Measurements from ENCODE around the gene ANKRD45.
"Not testable (repeated sequence)": the region's sequence is repeated elsewhere in the genome, so short reads cannot be mapped to it uniquely, and the experiment has no call there.

ANKRD45 gene

DNA sequence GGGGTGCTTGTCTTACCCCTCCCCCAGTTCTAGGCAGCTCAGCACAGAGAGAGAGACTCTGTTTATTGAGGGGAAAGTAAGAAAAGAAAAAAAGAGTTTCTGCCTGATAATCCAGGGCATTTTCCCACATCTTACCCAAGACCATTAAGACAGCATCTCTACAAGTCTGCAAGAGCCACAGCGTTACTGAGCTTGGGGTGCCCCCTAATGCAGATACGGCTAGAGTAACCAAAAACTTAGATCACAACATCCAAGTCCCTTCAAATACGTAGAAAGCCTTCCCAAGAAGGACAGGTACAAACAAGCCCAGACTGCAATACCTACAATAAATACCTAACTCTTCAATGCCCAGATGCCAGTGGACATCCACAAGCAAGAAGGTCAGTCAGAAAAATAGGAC is 40.8 kb downstream of the ANKRD45 start:
- ATAC-seq (ENCODE audit: low read depth) (no peak), DNase-seq (ENCODE audit: low spot score in 2 of 2) (no peak)
- Mint-ChIP-seq H3K4me3 (no peak overlapping the region), H3K4me1 (no peaks in the 10 kb centered on the region), H3K9me3 (no peaks in the 10 kb centered on the region), H3K27ac (no peak overlapping the region), H3K27me3 (peaks cover 10% of the 10 kb centered on the region), H3K36me3 (no peaks in the 10 kb centered on the region)

- H3K36me3 Mint-ChIP-seq, result peaks cover 3% of the 10 kb centered on the region
- peaks cover 1% of the 10 kb centered on the region for H3K9me3 Mint-ChIP-seq
- H3K27ac Mint-ChIP-seq, result no peak overlapping the region
- H3K4me1 Mint-ChIP-seq, result no peaks in the 10 kb centered on the region
- no peak overlapping the region for H3K4me3 Mint-ChIP-seq
- no peak for ATAC-seq (ENCODE audit: low read depth)
- peaks cover 9% of the 10 kb centered on the region for H3K27me3 Mint-ChIP-seq
- no peak for DNase-seq (ENCODE audit: low spot score in 2 of 2)
Observed at GRCh38 chr1:173627269-173627668, 42.4 kb downstream of the ANKRD45 start.

DNA sequence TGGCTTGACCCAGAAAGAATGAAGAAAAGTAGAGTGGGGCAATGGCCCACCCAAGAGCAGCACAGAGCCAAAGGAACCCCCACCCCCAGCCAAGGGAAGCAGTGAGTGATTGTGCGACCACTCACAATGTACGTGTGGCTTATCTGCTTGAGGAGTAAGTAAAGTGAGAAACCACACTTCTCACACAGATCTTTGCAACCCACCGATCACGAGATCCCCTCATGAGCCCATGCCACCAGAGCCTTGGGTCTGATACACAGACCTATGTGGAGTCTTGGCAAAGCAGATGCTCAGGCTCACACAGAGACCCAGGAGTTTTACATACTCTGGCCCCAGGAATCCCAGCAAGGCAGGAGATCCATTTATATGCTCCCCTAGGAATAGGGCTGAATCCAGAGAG is 52.8 kb downstream of the ANKRD45 start:
- no peak for ATAC-seq (ENCODE audit: low read depth)
- no peak for DNase-seq (ENCODE audit: low spot score in 2 of 2)
- H3K4me3 Mint-ChIP-seq, result no peak overlapping the region
- H3K4me1 Mint-ChIP-seq, result peaks cover 2% of the 10 kb centered on the region
- peaks cover 17% of the 10 kb centered on the region for H3K27me3 Mint-ChIP-seq
- H3K9me3 Mint-ChIP-seq, result peaks cover 24% of the 10 kb centered on the region
- H3K27ac Mint-ChIP-seq, result no peak overlapping the region
- H3K36me3 Mint-ChIP-seq, result peaks cover 18% of the 10 kb centered on the region

DNA sequence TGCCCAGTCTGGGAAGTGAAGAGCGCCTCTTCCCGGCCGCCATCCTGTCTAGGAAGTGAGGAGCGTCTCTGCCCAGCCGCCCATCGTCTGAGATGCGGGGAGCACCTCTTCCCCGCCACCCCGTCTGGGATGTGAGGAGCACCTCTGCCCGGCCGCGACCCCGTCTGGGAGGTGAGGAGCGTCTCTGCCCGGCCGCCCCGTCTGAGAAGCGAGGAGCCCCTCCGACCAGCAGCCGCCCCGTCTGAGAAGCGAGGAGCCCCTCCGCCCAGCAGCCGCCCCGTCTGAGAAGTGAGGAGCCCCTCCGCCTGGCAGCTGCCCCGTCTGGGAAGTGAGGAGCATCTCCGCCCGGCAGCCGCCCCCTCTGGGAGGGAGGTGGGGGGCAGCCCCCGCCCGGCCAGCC is 56.6 kb downstream of the ANKRD45 start:
- H3K4me1 Mint-ChIP-seq; H3K27me3 Mint-ChIP-seq; H3K36me3 Mint-ChIP-seq; H3K9me3 Mint-ChIP-seq; ATAC-seq (ENCODE audit: low read depth); DNase-seq (ENCODE audit: low spot score in 2 of 2); H3K27ac Mint-ChIP-seq; H3K4me3 Mint-ChIP-seq: not testable (repeated sequence)

DNA sequence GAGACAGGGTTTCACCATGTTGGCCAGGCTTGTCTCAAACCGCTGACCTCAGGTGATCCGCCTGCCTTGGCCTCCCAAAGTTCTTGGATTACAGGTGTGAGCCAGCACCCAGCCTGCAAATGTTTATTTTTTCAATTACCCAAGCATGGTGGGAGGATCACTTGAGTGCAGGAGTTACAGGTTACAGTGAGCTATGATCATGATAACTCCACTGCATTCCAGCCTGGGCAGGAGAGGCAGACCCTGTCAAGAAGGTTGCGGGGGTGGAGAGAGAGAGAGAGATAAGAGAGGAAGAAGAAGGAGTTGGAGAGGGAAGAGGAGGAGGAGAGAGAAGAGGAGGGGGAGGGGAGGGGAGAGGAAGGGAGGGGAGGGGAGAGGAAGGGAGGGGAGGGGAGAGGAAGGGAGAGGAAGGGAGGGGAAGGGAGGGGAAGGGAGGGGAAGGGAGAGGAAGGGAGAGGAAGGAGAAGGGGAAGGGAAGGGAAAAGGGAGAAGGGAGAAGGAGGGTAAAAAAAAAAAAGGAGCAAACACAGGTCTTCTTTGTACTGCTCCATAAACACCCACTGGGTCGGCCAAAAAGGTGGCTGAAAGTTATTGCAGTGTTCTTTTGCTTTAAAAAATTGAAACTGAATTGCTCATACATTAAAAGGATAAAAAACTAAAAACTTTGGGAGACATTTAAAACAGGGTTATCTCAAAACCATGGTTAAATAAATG is 61.0 kb downstream of the ANKRD45 start:
- Mint-ChIP-seq H3K9me3 (peaks cover 4% of the 10 kb centered on the region), H3K36me3 (peaks cover 5% of the 10 kb centered on the region), H3K4me1 (peaks cover 2% of the 10 kb centered on the region), H3K27me3 (peaks cover 12% of the 10 kb centered on the region), H3K4me3 (no peak overlapping the region), H3K27ac (no peak overlapping the region)
- DNase-seq (ENCODE audit: low spot score in 2 of 2) (no peak), ATAC-seq (ENCODE audit: low read depth) (no peak)

- no peak within 1 kb of the TSS for H3K4me3 Mint-ChIP-seq
- H3K9me3 Mint-ChIP-seq, result no peaks in the 10 kb centered on the region
- H3K4me1 Mint-ChIP-seq, result peaks cover 5% of the 10 kb centered on the region
- no peak for DNase-seq (ENCODE audit: low spot score in 2 of 2)
- H3K27ac Mint-ChIP-seq, result peak within 1 kb of the TSS; percentile 13
- H3K36me3 Mint-ChIP-seq, result no peaks in the 10 kb centered on the region
- H3K27me3 Mint-ChIP-seq, result peaks cover 8% of the 10 kb centered on the region
- no peak for ATAC-seq (ENCODE audit: low read depth)
Observed at GRCh38 chr1:173603056-173603591, 66.5 kb downstream of the ANKRD45 start, which contains the start of gene SLC9C2. Gene SLC9C2, minus strand, starts transcription at chr1:173603072. Its CDS starts 1,296 bp downstream, at chr1:173601776.

DNA sequence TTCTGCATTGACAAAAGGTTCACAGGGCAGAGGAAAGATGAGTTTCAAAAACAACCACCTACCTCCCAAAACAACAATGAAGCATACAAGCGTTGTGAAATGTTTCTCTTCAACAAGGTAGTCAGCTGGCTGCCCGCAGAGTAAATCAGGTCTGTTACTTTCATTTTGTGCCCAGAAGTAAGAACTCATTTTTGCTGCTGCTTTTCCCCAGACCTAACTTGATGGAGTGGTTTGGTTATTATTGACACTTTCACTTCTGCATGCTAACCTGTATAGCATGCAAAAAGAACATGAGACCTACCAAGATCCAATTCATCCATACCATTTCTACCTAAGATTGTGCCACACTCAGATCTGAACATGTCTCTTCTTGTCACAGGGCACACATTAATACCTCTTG is 68.1 kb downstream of the ANKRD45 start:
- ATAC-seq (ENCODE audit: low read depth), result peak; percentile 52
- DNase-seq (ENCODE audit: low spot score in 2 of 2), result no peak
- H3K4me1 Mint-ChIP-seq, result peaks cover 5% of the 10 kb centered on the region
- no peaks in the 10 kb centered on the region for H3K36me3 Mint-ChIP-seq
- no peak overlapping the region for H3K4me3 Mint-ChIP-seq
- H3K27ac Mint-ChIP-seq, result peak overlapping the region; percentile 13
- peaks cover 3% of the 10 kb centered on the region for H3K27me3 Mint-ChIP-seq
- H3K9me3 Mint-ChIP-seq, result no peaks in the 10 kb centered on the region

- Mint-ChIP-seq H3K27ac (no peak overlapping the region), H3K27me3 (peaks cover 5% of the 10 kb centered on the region), H3K9me3 (peaks cover 2% of the 10 kb centered on the region), H3K36me3 (no peaks in the 10 kb centered on the region), H3K4me1 (no peaks in the 10 kb centered on the region), H3K4me3 (no peak overlapping the region)
- DNase-seq (ENCODE audit: low spot score in 2 of 2), result no peak
- no peak for ATAC-seq (ENCODE audit: low read depth)
Observed at GRCh38 chr1:173596097-173596825, 73.4 kb downstream of the ANKRD45 start.

GRCh38 chr1:173591138-173591537 is 78.5 kb downstream of the ANKRD45 start:
- not testable (repeated sequence) for H3K4me1 Mint-ChIP-seq; H3K9me3 Mint-ChIP-seq; ATAC-seq (ENCODE audit: low read depth); H3K27ac Mint-ChIP-seq; DNase-seq (ENCODE audit: low spot score in 2 of 2); H3K36me3 Mint-ChIP-seq; H3K27me3 Mint-ChIP-seq; H3K4me3 Mint-ChIP-seq

DNA sequence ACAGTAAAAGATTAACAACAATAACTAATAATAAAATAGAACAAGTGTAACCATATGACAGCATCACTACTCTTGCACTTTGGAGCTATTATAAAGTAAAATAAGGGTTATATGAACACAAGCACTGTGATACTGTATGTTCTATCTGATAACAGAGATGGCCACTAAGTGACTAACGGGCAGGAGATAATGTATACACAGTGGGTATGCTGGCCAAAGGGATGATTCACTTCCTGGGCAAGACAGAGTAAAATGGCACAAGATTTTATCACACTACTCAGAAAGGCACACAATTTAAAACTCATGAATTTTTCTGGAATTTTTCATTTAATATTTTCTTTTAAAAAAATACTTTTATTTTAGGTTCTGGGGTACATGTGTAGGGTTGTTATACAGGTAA is 79.1 kb downstream of the ANKRD45 start:
- Mint-ChIP-seq H3K27me3 (peaks cover 5% of the 10 kb centered on the region), H3K27ac (no peak overlapping the region), H3K36me3 (no peaks in the 10 kb centered on the region), H3K4me1 (no peaks in the 10 kb centered on the region), H3K9me3 (no peaks in the 10 kb centered on the region), H3K4me3 (no peak overlapping the region)
- DNase-seq (ENCODE audit: low spot score in 2 of 2) (no peak), ATAC-seq (ENCODE audit: low read depth) (no peak)

- no peaks in the 10 kb centered on the region for H3K36me3 Mint-ChIP-seq
- H3K27me3 Mint-ChIP-seq, result peaks cover 2% of the 10 kb centered on the region
- H3K4me1 Mint-ChIP-seq, result no peaks in the 10 kb centered on the region
- no peak overlapping the region for H3K4me3 Mint-ChIP-seq
- ATAC-seq (ENCODE audit: low read depth) (no peak), DNase-seq (ENCODE audit: low spot score in 2 of 2) (no peak)
- no peak overlapping the region for H3K27ac Mint-ChIP-seq
- H3K9me3 Mint-ChIP-seq, result no peaks in the 10 kb centered on the region
Observed at GRCh38 chr1:173581383-173582079, 88.1 kb downstream of the ANKRD45 start.

- no peak for ATAC-seq (ENCODE audit: low read depth)
- no peak for DNase-seq (ENCODE audit: low spot score in 2 of 2)
- H3K27ac Mint-ChIP-seq, result no peak overlapping the region
- no peaks in the 10 kb centered on the region for H3K9me3 Mint-ChIP-seq
- no peaks in the 10 kb centered on the region for H3K4me1 Mint-ChIP-seq
- H3K36me3 Mint-ChIP-seq, result no peaks in the 10 kb centered on the region
- no peak overlapping the region for H3K4me3 Mint-ChIP-seq
- peaks cover 1% of the 10 kb centered on the region for H3K27me3 Mint-ChIP-seq
Observed at GRCh38 chr1:173580658-173581057, 89.0 kb downstream of the ANKRD45 start.

DNA sequence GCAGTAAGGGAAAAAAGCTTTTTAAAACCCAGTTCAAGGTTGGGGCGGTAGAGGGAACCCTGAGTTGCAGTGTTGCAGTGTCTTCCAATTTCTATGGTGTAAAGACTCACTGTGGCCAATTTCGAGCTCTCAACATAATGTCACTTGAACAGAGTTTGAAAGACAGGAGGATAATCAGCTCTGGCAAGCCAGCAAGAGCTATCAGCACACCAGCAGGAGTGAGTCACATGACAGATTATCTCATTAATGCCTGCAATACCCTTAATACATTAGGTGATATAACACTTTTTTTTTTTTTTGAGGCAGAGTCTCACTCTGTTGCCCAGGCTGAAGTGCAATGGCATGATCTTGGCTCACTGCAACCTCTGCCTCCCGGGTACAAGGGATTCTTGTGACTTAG is 89.6 kb downstream of the ANKRD45 start:
- peaks cover 1% of the 10 kb centered on the region for H3K27me3 Mint-ChIP-seq

DNA sequence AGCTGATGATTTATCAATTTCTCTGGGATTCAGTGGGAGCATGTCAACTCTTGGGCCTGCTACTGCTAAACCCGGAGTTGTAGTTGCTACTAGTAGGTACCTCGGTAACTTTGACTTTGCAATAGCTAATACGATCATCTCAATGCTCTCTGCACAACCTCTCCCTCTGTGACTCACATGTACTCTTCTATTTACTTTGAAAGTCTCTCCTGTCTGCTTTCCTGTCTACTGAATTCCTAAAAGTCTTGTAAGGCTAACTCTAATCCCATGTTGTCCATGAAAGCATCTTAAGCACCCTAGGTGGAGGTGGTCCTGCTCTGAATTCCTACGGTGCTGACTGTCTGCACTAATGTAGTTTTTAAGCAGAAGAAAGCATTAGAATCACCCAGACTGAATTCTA is 96.1 kb downstream of the ANKRD45 start:
- Mint-ChIP-seq H3K36me3 (no peaks in the 10 kb centered on the region), H3K4me3 (no peak overlapping the region), H3K27ac (no peak overlapping the region), H3K9me3 (peaks cover 1% of the 10 kb centered on the region), H3K4me1 (no peaks in the 10 kb centered on the region), H3K27me3 (peaks cover 9% of the 10 kb centered on the region)
- DNase-seq (ENCODE audit: low spot score in 2 of 2), result no peak
- ATAC-seq (ENCODE audit: low read depth), result no peak

More for the DNA sequence above, 89.6 kb downstream of the ANKRD45 start:
- Mint-ChIP-seq H3K4me3 (no peak overlapping the region), H3K27ac (no peak overlapping the region), H3K36me3 (no peaks in the 10 kb centered on the region), H3K9me3 (no peaks in the 10 kb centered on the region), H3K4me1 (no peaks in the 10 kb centered on the region)
- ATAC-seq (ENCODE audit: low read depth) (no peak), DNase-seq (ENCODE audit: low spot score in 2 of 2) (no peak)

Data from memory B cell (primary cell).